GM23248 (cell line): ENCODE data around the gene PTPN14. TPM values are rescaled to one million over a fixed set of nuclear protein-coding genes. Genes with fewer than 3 reads are reported as not detected.

Source experiments
- DNase-seq: peaks from one replicate; pipeline ENCODE4 v3.0.0-alpha.2; 2015
- H2AFZ ChIP-seq: fragments of 200-600 bp; sonication (generic); 2 replicates; pipeline ENCODE4 v1.6.1; 2016; ENCODE audit warnings: antibody characterized with exemption
- H3F3A ChIP-seq: fragments of 200-600 bp; sonication (generic); 2 replicates; pipeline ENCODE4 v1.6.1; 2016; ENCODE audit warnings: mild to moderate bottlenecking, antibody characterized with exemption, mixed run types; ENCODE audit not compliant: insufficient read depth
- H3K27ac ChIP-seq: fragments of 200-600 bp; sonication (generic); 2 replicates; pipeline ENCODE4 v1.5.1; 2016; ENCODE audit warnings: mild to moderate bottlenecking
- H3K27me3 ChIP-seq: fragments of 200-600 bp; sonication (generic); replicated peaks from 2 replicates; pipeline ENCODE4 v1.6.1; 2016; ENCODE audit warnings: mild to moderate bottlenecking; ENCODE audit not compliant: insufficient read depth
- H3K36me3 ChIP-seq: fragments of 200-600 bp; sonication (generic); 2 replicates; pipeline ENCODE4 v1.6.1; 2016; ENCODE audit warnings: low read depth, mild to moderate bottlenecking
- H3K4me1 ChIP-seq: fragments of 200-600 bp; sonication (generic); 2 replicates; pipeline ENCODE4 v1.6.1; 2016; ENCODE audit warnings: mild to moderate bottlenecking; ENCODE audit not compliant: insufficient read depth
- H3K4me2 ChIP-seq: fragments of 200-600 bp; sonication (generic); one replicate; pipeline ENCODE4 v1.6.1; 2016; ENCODE audit warnings: mild to moderate bottlenecking; ENCODE audit not compliant: unreplicated experiment
- H3K4me3 ChIP-seq: fragments of 200-600 bp; sonication (generic); 2 replicates; pipeline ENCODE4 v1.5.1; 2016; ENCODE audit warnings: mild to moderate bottlenecking
- H3K79me2 ChIP-seq: fragments of 200-600 bp; sonication (generic); 2 replicates; pipeline ENCODE4 v1.6.1; 2016; ENCODE audit warnings: mild to moderate bottlenecking; ENCODE audit not compliant: insufficient read depth
- H3K9ac ChIP-seq: fragments of 200-600 bp; sonication (generic); 2 replicates; pipeline ENCODE4 v1.6.1; 2016; ENCODE audit warnings: mild to moderate bottlenecking
- H3K9me2 ChIP-seq: fragments of 200-600 bp; sonication (generic); 2 replicates; pipeline ENCODE4 v1.6.1; 2016; ENCODE audit warnings: mixed run types, mild to moderate bottlenecking, moderate library complexity; ENCODE audit not compliant: insufficient read depth
- H3K9me3 ChIP-seq: fragments of 200-600 bp; sonication (generic); one replicate; pipeline ENCODE4 v1.6.1; 2017; ENCODE audit warnings: low read depth
- H4K20me1 ChIP-seq: fragments of 200-600 bp; sonication (generic); 2 replicates; pipeline ENCODE4 v1.6.0; 2016; ENCODE audit not compliant: insufficient read depth
- EZH2 ChIP-seq: fragments of 200-600 bp; sonication (generic); IDR thresholded peaks from 2 replicates; pipeline ENCODE4 v1.6.1; 2018; ENCODE audit warnings: antibody characterized with exemption, mild to moderate bottlenecking; ENCODE audit not compliant: insufficient read depth, poor library complexity, severe bottlenecking
- EZH2phosphoT487 ChIP-seq: fragments of 200-600 bp; sonication (generic); IDR thresholded peaks from 2 replicates; pipeline ENCODE4 v1.6.1; 2018; ENCODE audit warnings: antibody characterized with exemption, moderate library complexity, mild to moderate bottlenecking, low read depth; ENCODE audit not compliant: insufficient read depth
- WGBS, 2 experiments: methylation state at CpG; one replicate each; pipeline ENCODE4 v1.1.6; 2015 to 2017; ENCODE audit warnings: low lambda C conversion rate in 2 of 2, low coverage in 1 of 2; ENCODE audit errors: missing lambda C conversion rate in 2 of 2; 5-methylcytosine and 5-hydroxymethylcytosine counted together
- in situ Hi-C: fragments of 300-500 bp; cut with MboI; formaldehyde crosslinking; loops from 2 replicates; pipeline ENCODE4 v1.15.0; 2020
- polyA plus RNA-seq: library from polyadenylated mRNA; unstranded; fragments of >200 nt; fragmentation: Nextera tagmentation; extraction: Ambion mirVana; gene quantifications from 2 replicates; pipeline ENCODE4 v1.2.1, GENCODE V29; 2016
- total RNA-seq: library from RNA; depleted of rRNA; stranded (reverse); fragments of >200 nt; shearing (Covaris generic); gene quantifications from 2 replicates; pipeline ENCODE4 v1.2.3, GENCODE V29; 2014; rRNA removed

Gene PTPN14
- total and polyA plus RNA-seq, 2 experiments from 2014 or later = 38.7 to 49.8 TPM

DNA sequence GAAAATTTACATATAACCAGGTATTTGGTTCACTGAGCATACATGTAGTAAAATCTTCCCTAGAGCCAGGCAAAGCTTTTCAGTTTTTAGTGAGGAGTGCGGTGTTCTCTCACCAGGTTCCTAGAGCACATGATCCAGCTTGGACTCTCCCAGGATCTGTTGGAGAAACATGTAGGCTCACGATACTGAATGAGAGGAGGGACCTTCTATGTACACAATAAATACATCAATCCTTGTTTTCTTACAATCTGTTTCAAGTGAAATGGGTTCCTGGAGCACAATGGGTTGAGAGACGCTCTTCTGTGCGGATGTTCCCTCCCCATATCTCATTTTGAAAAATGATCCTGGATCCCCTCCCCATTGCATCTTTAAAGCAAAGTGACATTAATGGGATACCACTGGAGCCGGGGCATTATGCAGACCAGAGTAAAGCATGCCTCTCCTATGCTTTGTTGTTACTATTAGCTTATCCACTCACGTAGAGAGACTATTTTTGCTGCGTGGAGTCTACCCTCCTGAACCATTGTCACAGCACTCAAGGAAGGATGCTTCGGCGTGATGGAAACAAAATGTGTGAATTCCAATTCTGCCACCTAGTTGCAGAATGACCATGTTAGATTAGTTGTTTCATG is 251.1 kb downstream of the PTPN14 start:
- Histone ChIP-seq H2AFZ (no peak overlapping the region), H3F3A (peaks cover 32% of the 10 kb centered on the region), H3K36me3 (no peaks in the 10 kb centered on the region), H3K4me2 (no peak overlapping the region), H3K4me3 (no peak overlapping the region), H3K27me3 (no peaks in the 10 kb centered on the region), H3K27ac (no peak overlapping the region), H4K20me1 (no peaks in the 10 kb centered on the region), H3K4me1 (peaks cover 34% of the 10 kb centered on the region), H3K9me2 (no peaks in the 10 kb centered on the region), H3K9ac (no peak overlapping the region), H3K79me2 (peaks cover 12% of the 10 kb centered on the region), H3K9me3 (no peaks in the 10 kb centered on the region)
- no peak for DNase-seq
- TF ChIP-seq EZH2phosphoT487 = no peak
- no peak for TF ChIP-seq EZH2
- in situ Hi-C loops = no loop called here
- 92% methylated on average over 9 of the region's 9 CpGs for WGBS, 2 experiments

Other genes starting within 250 kb of the PTPN14 start
- 15.2 and 25.9 TPM in 2 replicates for gene CENPF, start 51.6 kb upstream of the PTPN14 start, total RNA-seq
- 24.2 and 29.1 TPM in 2 replicates for gene CENPF, start 51.6 kb upstream of the PTPN14 start, polyA plus RNA-seq